Measurements from ENCODE around the gene TNS4.

GRCh38 chr17:40486522-40487370 lies 14.7 kb downstream of the TNS4 start:
- no peak for TF ChIP-seq ZNF780A (CRISPR knock-in tag; IDR thresholded peaks at IDR 0.05)
- TF ChIP-seq ETS2 (tag; IDR thresholded peaks at IDR 0.05; ENCODE audit: borderline replicate concordance, poor library complexity, severe bottlenecking) = no peak
- no peak for TF ChIP-seq POLR2AphosphoS5 (IDR thresholded peaks at IDR 0.05; ENCODE audit: control insufficient read depth, insufficient read depth, low read depth, low read length)
- no peak for TF ChIP-seq FOXJ2 (tag; IDR thresholded peaks at IDR 0.05)
- no peak for TF ChIP-seq NR3C1 (CRISPR knock-in tag; IDR thresholded peaks at IDR 0.05)
- no peak for TF ChIP-seq CEBPZ (IDR thresholded peaks at IDR 0.05; ENCODE audit: borderline replicate concordance, low read depth, low read length)
- TF ChIP-seq PML (IDR thresholded peaks at IDR 0.05; ENCODE audit: low read length) = no peak
- TF ChIP-seq CEBPB (tag; IDR thresholded peaks at IDR 0.05) = no peak
- no peak for TF ChIP-seq SIN3B (IDR thresholded peaks at IDR 0.05; ENCODE audit: low read depth)
- no peak for TF ChIP-seq CTCF (IDR thresholded peaks at IDR 0.05 in 2 of 3, conservative IDR thresholded peaks at IDR 0.05 in 1 of 3; ENCODE audit: insufficient read depth in 2 of 3, low read depth in 1 of 3, low read length in 3 of 3)
- TF ChIP-seq GTF2B (IDR thresholded peaks at IDR 0.05; ENCODE audit: extremely low read depth, insufficient read length) = no peak
- TF ChIP-seq FOXK2 (conservative IDR thresholded peaks at IDR 0.05 in 1 of 2, IDR thresholded peaks at IDR 0.05 in 1 of 2; ENCODE audit: low read depth in 2 of 2) = no peak
- no peak; the same call in 1 of the 2 replicates for TF ChIP-seq FOSL1 (tag; conservative IDR thresholded peaks at IDR 0.05)
- no peak for TF ChIP-seq NR1H2 (CRISPR knock-in tag; IDR thresholded peaks at IDR 0.05)

All from K562 (cell line).